Stomach (tissue), 4 donors: ENCODE results near the gene SPEF1.

ENCODE experiments used
- CTCF ChIP-seq, 7 experiments: fragments of 450-650 bp in 4 of 7; fragments of 200-600 bp in 3 of 7; sonication (generic) in 3 of 7; IDR thresholded peaks; one replicate each; pipeline ENCODE4 v1.5.1; 2016 to 2019; ENCODE audit warnings: antibody characterized with exemption in 7 of 7, control low read depth in 2 of 7, mild to moderate bottlenecking in 1 of 7
- POLR2A ChIP-seq, 4 donors: fragments of 450-650 bp; IDR thresholded peaks; one replicate each; pipeline ENCODE4 v1.6.1; 2016; ENCODE audit warnings: antibody characterized with exemption in 4 of 4, control low read depth in 2 of 4, mild to moderate bottlenecking in 1 of 4, moderate library complexity in 1 of 4
- POLR2AphosphoS5 ChIP-seq, 3 donors: sonication (generic); formaldehyde crosslinking; IDR thresholded peaks; one replicate each; pipeline ENCODE4 v1.6.1; 2016; ENCODE audit warnings: antibody characterized with exemption in 3 of 3

GRCh38 chr20:3728354-3728753 lies 52.9 kb downstream of the SPEF1 start:
- TF ChIP-seq CTCF (IDR thresholded peaks at IDR 0.05) (no peak), POLR2AphosphoS5 (IDR thresholded peaks at IDR 0.05) (no peak), POLR2A (IDR thresholded peaks at IDR 0.05) (no peak)
